H1 (cell line): Measurements from ENCODE around the gene CWC27.

ENCODE experiments used
- ASH2L ChIP-seq: fragments of 200-600, 300-600 bp; sonication (generic); IDR thresholded peaks from one replicate; pipeline ENCODE4 v1.7.1; 2017; ENCODE audit warnings: low read length
- CTCF ChIP-seq, 3 experiments: IDR thresholded peaks; 1 replicate in 2 of 3; 2 replicates in 1 of 3; pipeline versions ENCODE4 v1.5.1 to v1.6.1; 2011; ENCODE audit warnings: low read length in 3 of 3, mild to moderate bottlenecking in 3 of 3, inconsistent platforms in 2 of 3, low read depth in 1 of 3, moderate library complexity in 1 of 3; ENCODE audit not compliant: insufficient read depth in 1 of 3; ENCODE audit errors: control extremely low read depth in 1 of 3
- JUND ChIP-seq: IDR thresholded peaks from 2 replicates; pipeline ENCODE4 v1.6.1; 2011; ENCODE audit warnings: mild to moderate bottlenecking, improper control_type of control experiment, low read length
- RFX5 ChIP-seq: IDR thresholded peaks from 2 replicates; pipeline ENCODE4 v1.6.1; 2011; ENCODE audit warnings: low read depth, low read length, improper control_type of control experiment, borderline replicate concordance

DNA sequence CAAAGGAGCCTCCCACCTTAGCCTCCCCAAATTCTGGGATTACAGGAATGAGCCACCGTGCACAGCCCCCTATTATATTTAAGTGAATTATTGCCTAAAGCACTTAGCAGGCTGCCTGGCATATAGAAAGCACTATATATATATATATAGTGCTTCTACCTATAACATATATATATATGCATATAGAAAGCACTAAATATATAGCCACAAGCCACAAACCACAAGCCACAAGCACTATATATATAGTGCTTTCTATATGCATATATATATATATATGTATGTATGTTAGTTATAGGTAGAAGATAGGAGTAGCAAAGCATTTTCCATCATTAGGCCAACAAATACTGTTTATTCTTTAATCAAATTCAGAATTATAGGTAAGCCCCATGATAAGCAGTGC lies 185.8 kb downstream of the CWC27 start:
- TF ChIP-seq CTCF (IDR thresholded peaks at IDR 0.05; ENCODE audit: control extremely low read depth in 1 of 3, insufficient read depth in 1 of 3, low read depth in 1 of 3, low read length in 3 of 3), result no peak
- TF ChIP-seq ASH2L, result no peak
- no peak for TF ChIP-seq RFX5
- TF ChIP-seq JUND, result no peak
